GM18505 (cell line): ENCODE measurements around the gene FAM149B1.

Experiments
- ATAC-seq: cut with Tn5 transposase; IDR thresholded peaks from one replicate; pipeline ENCODE4 v1.9.1; 2021; ENCODE audit not compliant: unreplicated experiment
- POLR2A ChIP-seq: IDR thresholded peaks from 4 replicates; pipeline ENCODE4 v1.6.1; 2011; ENCODE audit warnings: borderline replicate concordance; ENCODE audit not compliant: insufficient read depth, insufficient read length; ENCODE audit errors: extremely low read depth

The FAM149B1 gene

GRCh38 chr10:73205081-73205480 lies 37.2 kb downstream of the FAM149B1 start:
- no peak for ATAC-seq
- no peak for TF ChIP-seq POLR2A

DNA sequence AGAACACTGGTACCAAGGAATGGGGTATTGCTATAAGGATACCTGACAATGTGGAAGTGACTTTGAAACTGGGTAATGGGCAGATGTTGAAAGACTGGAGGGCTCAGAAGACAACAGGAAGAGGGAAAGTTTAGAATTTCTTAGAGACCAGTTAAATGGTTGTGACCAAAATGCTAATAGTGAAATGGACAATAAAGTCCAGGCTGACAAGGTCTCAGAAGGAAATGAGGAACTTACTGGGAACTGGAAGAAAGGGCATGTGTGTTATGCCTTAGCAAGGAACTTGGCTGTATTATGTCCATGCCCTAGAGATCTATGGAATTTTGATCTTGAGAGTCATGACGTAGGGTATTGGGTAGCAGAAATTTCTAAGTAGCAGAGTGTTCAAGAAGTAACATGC lies 38.0 kb downstream of the FAM149B1 start:
- no peak for ATAC-seq

GRCh38 chr10:73206385-73206784 lies 38.5 kb downstream of the FAM149B1 start:
- no peak for ATAC-seq
- no peak for TF ChIP-seq POLR2A

More for the DNA sequence above, 38.0 kb downstream of the FAM149B1 start:
- TF ChIP-seq POLR2A = no peak

DNA sequence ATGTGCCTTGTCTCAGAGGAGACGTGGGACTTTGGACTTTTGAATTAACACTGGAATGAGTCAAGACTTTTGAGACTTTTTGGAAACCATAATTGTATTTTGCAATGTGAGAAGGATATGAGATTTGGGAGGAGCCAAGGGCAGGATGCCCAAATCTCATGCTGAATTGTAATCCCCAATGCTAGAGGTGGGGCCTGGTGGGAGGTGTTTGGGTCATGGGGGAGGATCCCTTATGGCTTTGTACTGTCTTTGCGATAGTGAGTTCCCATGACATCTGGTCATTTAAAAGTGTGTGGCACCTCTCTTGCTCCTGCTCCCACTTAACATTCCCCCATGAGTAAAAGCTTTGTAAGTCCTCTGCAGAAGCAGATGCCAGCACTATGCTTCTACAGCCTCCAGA lies 40.0 kb downstream of the FAM149B1 start:
- no peak for TF ChIP-seq POLR2A
- no peak for ATAC-seq

GRCh38 chr10:73209705-73210104 lies 41.8 kb downstream of the FAM149B1 start:
- no peak for TF ChIP-seq POLR2A
- no peak for ATAC-seq

DNA sequence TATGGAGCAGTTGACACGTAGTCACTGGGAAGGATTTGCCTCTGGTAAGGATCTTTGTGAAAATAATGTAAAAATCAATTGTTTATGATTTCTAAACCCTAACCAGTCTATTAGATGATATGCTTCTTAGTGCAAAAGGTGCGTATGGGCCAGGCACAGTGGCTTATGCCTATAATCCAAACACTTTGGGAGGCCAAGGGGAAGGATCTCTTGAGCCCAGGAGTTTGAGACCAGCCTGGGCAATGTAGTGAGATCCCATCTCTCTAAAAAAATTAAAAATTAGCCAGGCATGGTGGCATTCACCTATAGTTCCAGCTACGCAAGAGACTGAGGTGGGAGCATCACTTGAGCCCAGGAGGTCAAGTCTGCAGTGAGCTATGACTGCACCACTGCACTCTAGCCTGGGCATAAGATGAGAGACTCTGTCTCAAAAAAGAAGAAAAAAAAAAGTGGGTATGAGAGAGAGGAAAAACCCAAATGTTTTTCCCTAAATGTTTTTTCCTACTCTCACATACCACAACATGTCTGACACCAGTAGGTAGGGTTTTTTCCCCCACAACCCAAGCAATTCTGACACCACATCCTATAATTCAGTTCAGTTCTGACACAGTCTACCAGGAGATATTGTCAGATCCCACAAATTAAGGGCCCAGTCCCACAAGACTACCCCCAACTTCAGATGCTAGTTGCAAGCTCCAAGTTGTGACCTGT lies 42.6 kb downstream of the FAM149B1 start:
- no peak for TF ChIP-seq POLR2A
- ATAC-seq = no peak

DNA sequence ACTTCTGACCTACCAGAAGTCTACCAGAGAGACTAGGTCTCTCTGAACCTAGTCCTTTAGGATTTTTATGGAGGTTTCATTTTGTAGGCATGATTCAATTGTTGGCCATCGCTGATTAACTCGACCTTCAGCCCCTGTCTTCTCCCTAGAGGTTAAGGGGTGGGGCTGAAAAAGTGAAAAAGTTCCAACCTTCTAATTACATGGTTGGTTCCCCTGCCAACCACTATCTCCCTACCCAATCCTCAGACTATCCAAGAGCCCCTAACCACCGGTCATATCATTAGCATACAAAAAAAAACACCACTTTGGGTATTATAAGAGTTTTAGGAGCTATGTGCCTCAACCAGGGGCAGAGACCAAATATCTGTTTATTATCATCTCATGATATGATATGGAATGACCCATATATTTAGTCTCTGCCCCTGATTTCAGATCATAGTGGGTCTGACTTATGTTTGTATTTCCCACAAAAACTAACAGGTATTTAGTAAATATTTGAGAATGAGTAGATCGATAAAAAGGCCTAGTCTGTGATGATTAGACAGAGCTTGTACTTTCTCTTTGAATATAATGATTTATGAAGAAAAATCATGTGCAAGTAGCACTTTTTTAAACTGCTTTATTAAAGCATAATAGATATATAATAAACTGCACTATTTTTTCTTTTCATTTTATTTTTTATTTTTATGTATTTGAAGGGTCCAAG lies 43.3 kb downstream of the FAM149B1 start:
- no peak for ATAC-seq
- TF ChIP-seq POLR2A = no peak

- no peak for TF ChIP-seq POLR2A
- no peak for ATAC-seq
Measured at GRCh38 chr10:73215749-73216148, 47.8 kb downstream of the FAM149B1 start.

DNA sequence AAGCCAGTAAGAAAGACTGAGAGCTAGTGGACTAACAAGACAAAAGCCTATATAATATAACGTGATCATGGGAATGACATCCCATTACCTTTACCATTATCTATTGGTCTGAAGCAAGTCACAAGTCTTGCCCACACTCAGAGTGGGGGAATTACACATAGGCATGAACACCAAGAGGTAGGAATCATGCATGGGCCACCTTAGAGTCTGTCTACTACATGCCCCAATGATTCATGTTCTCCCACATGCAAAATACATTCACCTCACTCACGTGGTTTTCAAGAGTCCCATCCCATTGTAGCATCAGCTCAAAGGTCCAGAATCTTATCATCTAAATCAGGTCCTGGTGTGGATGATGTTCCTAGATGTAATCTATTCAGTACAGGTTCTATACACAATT lies 49.7 kb downstream of the FAM149B1 start:
- TF ChIP-seq POLR2A = no peak
- ATAC-seq = no peak

DNA sequence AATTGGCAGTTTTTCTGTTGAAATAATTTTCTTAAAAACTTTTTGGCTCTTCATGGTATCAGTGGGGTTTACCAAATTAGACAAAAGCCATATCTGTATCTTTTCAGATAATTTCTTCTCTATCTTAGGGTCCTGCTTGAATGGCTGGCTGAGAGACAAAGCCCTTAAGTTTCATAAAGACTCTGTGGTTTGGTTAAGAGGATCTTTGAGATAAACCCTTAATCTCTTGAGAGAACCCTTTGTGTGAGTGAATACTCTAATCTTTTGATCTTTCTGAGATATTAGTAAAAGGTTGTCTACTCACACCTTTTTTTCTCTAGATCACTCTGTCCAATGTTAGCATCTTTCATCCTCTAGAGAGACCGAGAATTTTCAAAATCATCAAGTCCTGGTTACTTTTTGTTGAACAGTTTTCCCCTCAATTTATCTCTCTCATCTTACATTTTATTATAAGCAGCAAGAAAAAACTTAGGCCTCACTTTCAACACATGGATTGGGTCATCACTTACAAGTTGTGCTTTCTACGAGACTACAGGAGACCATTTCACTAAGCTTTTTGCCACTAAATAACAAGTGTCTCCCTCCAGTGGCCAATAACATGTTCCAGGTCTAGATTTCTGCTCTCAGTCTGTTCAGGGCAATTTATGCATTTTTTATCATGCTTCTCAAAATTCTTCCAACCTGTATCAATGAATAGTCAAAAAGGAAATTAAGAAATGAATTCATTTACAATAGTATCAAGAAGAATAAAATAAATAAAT lies 50.7 kb downstream of the FAM149B1 start:
- no peak for ATAC-seq
- no peak for TF ChIP-seq POLR2A

GRCh38 chr10:73219384-73219783 lies 51.5 kb downstream of the FAM149B1 start:
- no peak for TF ChIP-seq POLR2A
- no peak for ATAC-seq

- no peak for TF ChIP-seq POLR2A
- no peak for ATAC-seq
Measured at GRCh38 chr10:73220989-73221388, 53.1 kb downstream of the FAM149B1 start.

GRCh38 chr10:73225518-73225917 lies 57.6 kb downstream of the FAM149B1 start:
- TF ChIP-seq POLR2A = no peak
- ATAC-seq = no peak
